ENCODE measurements around the gene KCNJ3.
"Not testable (repeated sequence)": the region's sequence is repeated elsewhere in the genome, so short reads cannot be mapped to it uniquely, and the experiment has no call there.

The KCNJ3 gene

GRCh38 chr2:154837035-154837434, 138.5 kb downstream of the KCNJ3 start:
- Histone ChIP-seq H3K9ac (ENCODE audit: low read depth, low read length) (no peak overlapping the region), H3K9me3 (ENCODE audit: control insufficient read depth, insufficient read depth, low read length) (no peaks in the 10 kb centered on the region), H3K4me1 (ENCODE audit: insufficient read depth, low read length) (no peaks in the 10 kb centered on the region), H3K36me3 (ENCODE audit: insufficient read depth, low read length) (no peaks in the 10 kb centered on the region)

DNA sequence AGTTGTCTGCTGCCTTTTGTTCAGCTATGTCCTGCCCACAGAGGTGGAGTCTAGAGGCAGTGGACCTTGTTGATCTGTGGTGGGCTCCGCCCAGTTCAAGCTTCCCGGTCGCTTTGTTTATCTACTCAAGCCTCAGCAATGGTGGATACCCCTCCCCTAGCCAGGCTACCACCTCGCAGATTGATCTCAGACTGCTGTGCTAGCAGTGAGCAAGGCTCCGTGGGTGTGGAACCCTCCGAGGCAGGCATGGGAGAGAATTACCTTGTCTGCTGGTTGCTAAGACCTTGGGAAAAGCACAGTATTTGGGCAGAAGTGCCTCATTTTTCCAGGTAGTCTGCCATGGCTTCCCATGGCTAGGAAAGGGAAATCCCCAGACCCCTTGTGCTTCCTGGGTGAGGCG, 146.0 kb downstream of the KCNJ3 start:
- Histone ChIP-seq H3K9ac (ENCODE audit: low read depth, low read length) (no peak overlapping the region), H3K9me3 (ENCODE audit: control insufficient read depth, insufficient read depth, low read length) (no peaks in the 10 kb centered on the region), H3K4me1 (ENCODE audit: insufficient read depth, low read length) (no peaks in the 10 kb centered on the region), H3K36me3 (ENCODE audit: insufficient read depth, low read length) (no peaks in the 10 kb centered on the region)

DNA sequence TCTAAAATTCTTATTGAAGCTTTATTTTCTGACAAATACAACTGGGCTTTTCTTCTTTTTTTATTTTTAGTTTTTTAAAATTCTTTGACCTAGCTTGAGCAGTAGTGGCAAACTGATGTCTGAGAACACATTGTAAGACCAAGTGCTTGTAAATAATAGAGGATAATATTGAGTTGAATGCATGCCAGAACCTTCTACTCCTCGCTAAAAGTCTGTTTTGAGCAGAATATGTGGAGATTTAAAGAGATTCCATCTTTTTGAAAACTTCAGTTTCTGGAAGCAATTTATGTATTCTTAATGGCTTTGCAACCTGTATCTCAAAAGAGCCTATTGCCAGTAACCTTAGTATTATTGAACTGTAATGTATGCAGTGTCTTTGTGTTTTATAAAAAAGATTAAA, 148.3 kb downstream of the KCNJ3 start:
- H3K36me3 ChIP-seq (ENCODE audit: insufficient read depth, low read length), result no peaks in the 10 kb centered on the region
- no peak overlapping the region for H3K9ac ChIP-seq (ENCODE audit: low read depth, low read length)
- no peaks in the 10 kb centered on the region for H3K9me3 ChIP-seq (ENCODE audit: control insufficient read depth, insufficient read depth, low read length)
- no peaks in the 10 kb centered on the region for H3K4me1 ChIP-seq (ENCODE audit: insufficient read depth, low read length)

DNA sequence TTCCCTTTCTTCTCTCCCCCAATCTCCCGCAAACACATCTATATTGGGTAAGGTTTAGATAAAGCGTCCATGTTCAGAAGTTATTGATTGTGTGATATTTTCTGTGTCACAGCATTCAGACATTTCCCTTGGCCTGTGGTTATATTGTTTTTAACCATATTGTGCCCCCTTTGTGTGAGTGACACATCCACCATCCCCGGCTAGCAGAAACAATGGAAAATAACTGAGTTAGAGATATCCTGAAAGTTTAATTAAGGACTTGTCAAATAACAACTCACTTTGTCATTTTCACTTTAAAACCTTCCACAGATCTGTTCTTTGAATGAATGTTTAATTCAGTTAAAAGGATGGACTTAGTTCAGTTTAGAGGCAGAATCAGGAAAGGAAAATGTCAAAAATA, 151.0 kb downstream of the KCNJ3 start:
- Histone ChIP-seq H3K9ac (ENCODE audit: low read depth, low read length) (no peak overlapping the region), H3K9me3 (ENCODE audit: control insufficient read depth, insufficient read depth, low read length) (no peaks in the 10 kb centered on the region), H3K4me1 (ENCODE audit: insufficient read depth, low read length) (no peaks in the 10 kb centered on the region), H3K36me3 (ENCODE audit: insufficient read depth, low read length) (no peaks in the 10 kb centered on the region)

- Histone ChIP-seq H3K36me3 (ENCODE audit: insufficient read depth, low read length) (no peaks in the 10 kb centered on the region), H3K4me1 (ENCODE audit: insufficient read depth, low read length) (no peaks in the 10 kb centered on the region), H3K9ac (ENCODE audit: low read depth, low read length) (no peak overlapping the region), H3K9me3 (ENCODE audit: control insufficient read depth, insufficient read depth, low read length) (no peaks in the 10 kb centered on the region)
These were observed 152.0 kb downstream of the KCNJ3 start for GRCh38 chr2:154850532-154850931.

DNA sequence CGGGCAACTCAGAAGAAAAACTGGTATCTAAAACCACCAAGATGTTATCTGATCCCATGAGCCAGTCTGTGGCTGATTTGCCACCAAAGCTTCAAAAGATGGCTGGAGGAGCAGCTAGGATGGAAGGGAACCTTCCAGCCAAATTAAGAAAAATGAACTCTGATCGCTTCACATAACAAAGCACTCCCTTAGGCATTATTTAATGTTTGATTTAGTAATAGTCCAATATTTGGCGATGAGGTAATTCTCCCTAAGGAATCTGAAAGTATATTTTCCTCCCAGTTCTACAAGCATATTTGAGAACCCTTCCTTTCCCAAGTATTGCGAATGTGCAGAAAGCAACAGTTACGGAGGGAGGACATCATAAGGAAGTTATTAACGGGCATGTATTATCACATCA, 156.6 kb downstream of the KCNJ3 start:
- Histone ChIP-seq H3K4me1 (ENCODE audit: insufficient read depth, low read length) (peaks cover 5% of the 10 kb centered on the region; the same call in 1 of the 2 replicates), H3K9ac (ENCODE audit: low read depth, low read length) (no peak overlapping the region), H3K36me3 (ENCODE audit: insufficient read depth, low read length) (no peaks in the 10 kb centered on the region), H3K9me3 (ENCODE audit: control insufficient read depth, insufficient read depth, low read length) (no peaks in the 10 kb centered on the region)

DNA sequence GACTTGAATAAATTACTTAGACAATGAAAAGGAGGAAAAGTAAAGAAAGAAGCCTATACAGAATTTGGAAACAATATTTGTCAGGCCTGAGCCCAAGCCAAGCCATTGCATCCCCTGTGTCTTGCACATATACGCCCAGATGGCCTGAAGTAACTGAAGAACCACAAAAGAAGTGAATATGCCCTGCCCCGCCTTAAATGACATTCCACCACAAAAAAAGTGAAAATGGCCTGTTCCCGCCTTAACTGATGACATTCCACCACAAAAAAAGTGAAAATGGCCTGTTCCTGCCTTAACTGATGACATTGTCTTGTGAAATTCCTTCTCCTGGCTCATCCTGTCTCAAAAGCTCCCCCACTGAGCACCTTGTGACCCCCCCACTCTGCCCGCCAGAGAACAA, 168.7 kb downstream of the KCNJ3 start:
- Histone ChIP-seq H3K4me1 (ENCODE audit: insufficient read depth, low read length) (peaks cover 35% of the 10 kb centered on the region), H3K9ac (ENCODE audit: low read depth, low read length) (peak overlapping the region; percentile 58)
- not testable (repeated sequence) for H3K9me3 ChIP-seq (ENCODE audit: control insufficient read depth, insufficient read depth, low read length); H3K36me3 ChIP-seq (ENCODE audit: insufficient read depth, low read length)

DNA sequence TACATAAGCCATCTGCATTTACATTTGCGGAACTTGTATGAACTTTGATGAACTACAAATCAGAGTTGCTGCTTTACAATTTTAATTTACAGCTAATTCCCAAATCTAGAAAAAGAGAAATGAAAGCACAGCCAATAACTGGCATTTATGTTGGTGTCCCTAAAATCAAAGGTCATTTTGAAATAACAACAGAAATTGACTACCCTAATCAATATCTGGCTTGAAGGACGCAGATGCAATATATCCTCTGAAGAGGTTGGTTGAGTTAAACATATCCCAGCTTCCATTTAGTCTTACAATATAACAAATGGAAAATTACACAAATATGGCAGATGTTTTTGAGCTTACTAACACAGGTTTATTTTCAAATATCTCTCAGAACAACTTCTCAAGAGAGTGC, 177.5 kb downstream of the KCNJ3 start:
- Histone ChIP-seq H3K9me3 (ENCODE audit: control insufficient read depth, insufficient read depth, low read length) (no peaks in the 10 kb centered on the region), H3K9ac (ENCODE audit: low read depth, low read length) (no peak overlapping the region), H3K4me1 (ENCODE audit: insufficient read depth, low read length) (peaks cover 18% of the 10 kb centered on the region), H3K36me3 (ENCODE audit: insufficient read depth, low read length) (peaks cover 7% of the 10 kb centered on the region)

DNA sequence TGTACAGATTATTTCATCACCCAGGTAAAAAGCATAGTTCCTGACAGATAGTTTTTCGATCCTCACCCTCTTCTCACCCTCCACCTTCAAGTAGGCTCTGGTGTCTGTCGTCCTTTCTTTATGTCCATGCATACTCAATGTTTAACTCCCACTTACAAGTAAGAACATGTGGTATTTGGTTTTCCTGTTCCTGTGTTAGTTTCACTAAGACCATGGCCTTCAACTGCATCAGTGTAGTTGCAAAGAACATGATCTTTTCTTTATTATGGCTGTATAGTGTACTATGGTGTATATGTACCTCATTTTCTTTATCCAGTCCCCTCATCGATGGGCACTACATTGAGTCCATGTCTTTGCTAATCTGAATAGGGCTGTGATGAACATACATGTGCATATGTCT, 184.2 kb downstream of the KCNJ3 start:
- Histone ChIP-seq H3K9me3 (ENCODE audit: control insufficient read depth, insufficient read depth, low read length) (peaks cover 2% of the 10 kb centered on the region; the same call in 1 of the 2 replicates), H3K36me3 (ENCODE audit: insufficient read depth, low read length) (0 out of 2 replicates have a peak, but pooled peaks cover 3% of the 10 kb centered on the region)

GRCh38 chr2:154886316-154886715, 187.8 kb downstream of the KCNJ3 start:
- Histone ChIP-seq H3K9me3 (ENCODE audit: control insufficient read depth, insufficient read depth, low read length) (peaks cover 2% of the 10 kb centered on the region; the same call in 1 of the 2 replicates), H3K9ac (ENCODE audit: low read depth, low read length) (no peak overlapping the region), H3K36me3 (ENCODE audit: insufficient read depth, low read length) (0 out of 2 replicates have a peak, but pooled peaks cover 3% of the 10 kb centered on the region), H3K4me1 (ENCODE audit: insufficient read depth, low read length) (no peaks in the 10 kb centered on the region)

More for the DNA sequence above, 184.2 kb downstream of the KCNJ3 start:
- Histone ChIP-seq H3K4me1 (ENCODE audit: insufficient read depth, low read length) (no peaks in the 10 kb centered on the region), H3K9ac (ENCODE audit: low read depth, low read length) (no peak overlapping the region)

DNA sequence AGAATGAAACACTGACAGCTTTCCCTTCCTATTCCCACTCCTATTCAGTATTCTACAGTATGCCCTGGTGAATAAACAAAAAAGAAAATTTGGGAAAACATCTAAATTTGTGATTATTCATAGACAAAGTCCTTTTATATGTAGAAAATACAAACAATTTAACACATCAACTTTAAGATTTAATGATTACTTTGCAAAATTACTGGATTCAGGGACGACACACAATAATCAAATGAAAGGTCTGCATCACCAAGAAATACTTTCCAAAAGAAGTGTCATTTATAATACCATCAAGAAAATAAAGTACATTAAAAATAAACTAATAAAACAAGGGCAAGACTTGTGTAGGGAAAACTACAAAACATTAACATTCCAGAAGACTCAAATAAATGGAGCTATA, 199.8 kb downstream of the KCNJ3 start:
- Histone ChIP-seq H3K9me3 (ENCODE audit: control insufficient read depth, insufficient read depth, low read length) (no peaks in the 10 kb centered on the region), H3K36me3 (ENCODE audit: insufficient read depth, low read length) (no peaks in the 10 kb centered on the region), H3K9ac (ENCODE audit: low read depth, low read length) (no peak overlapping the region), H3K4me1 (ENCODE audit: insufficient read depth, low read length) (no peaks in the 10 kb centered on the region)

DNA sequence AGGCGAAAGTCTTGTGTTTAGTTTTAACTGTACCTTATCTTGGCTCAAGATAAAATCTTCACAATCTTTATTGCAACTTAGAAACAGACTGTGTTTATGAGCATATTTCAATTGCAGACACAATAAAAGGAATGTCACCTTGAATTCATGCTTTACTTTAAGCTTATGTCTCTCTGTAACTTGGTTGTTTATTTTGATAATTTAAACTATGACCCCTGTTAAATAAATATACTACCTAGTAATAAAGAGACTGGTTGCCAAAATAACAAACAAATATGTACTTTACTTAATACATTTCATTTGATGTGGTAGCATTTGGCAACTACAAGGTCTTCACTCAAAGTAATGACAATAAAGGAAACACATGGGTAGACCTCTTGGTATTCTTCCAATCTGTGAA, 202.6 kb downstream of the KCNJ3 start:
- no peaks in the 10 kb centered on the region for H3K4me1 ChIP-seq (ENCODE audit: insufficient read depth, low read length)
- no peak overlapping the region for H3K9ac ChIP-seq (ENCODE audit: low read depth, low read length)
- H3K9me3 ChIP-seq (ENCODE audit: control insufficient read depth, insufficient read depth, low read length), result no peaks in the 10 kb centered on the region

More for the DNA sequence above, 202.6 kb downstream of the KCNJ3 start:
- no peaks in the 10 kb centered on the region for H3K36me3 ChIP-seq (ENCODE audit: insufficient read depth, low read length)
